ENCODE measurements around the gene DCTN1. TPM values are rescaled to one million over a fixed set of nuclear protein-coding genes. Genes with fewer than 3 reads are reported as not detected.

The DCTN1 gene
- total and polyA plus RNA-seq, 2 donors (not counting 3 experiments of a cell fraction or from before 2014, with no cell fraction given): 130 to 170 TPM

GRCh38 chr2:74333175-74333574, 46.9 kb downstream of the DCTN1 start:
- Histone ChIP-seq H3K4me1 (ENCODE audit: control insufficient read depth, extremely low read depth, insufficient read depth, low read length) (no peaks in the 10 kb centered on the region), H3K79me2 (ENCODE audit: control insufficient read depth, insufficient read depth, low read length) (no peaks in the 10 kb centered on the region), H3K4me2 (ENCODE audit: insufficient read depth, low read length) (no peak overlapping the region), H3K27me3 (ENCODE audit: control insufficient read depth in 2 of 2, insufficient read depth in 2 of 2, low read length in 2 of 2) (peaks cover 0 to 3% of the 10 kb centered on the region in 2 experiments), H2AFZ (ENCODE audit: low read depth, low read length) (no peak overlapping the region), H3K9me3 (replicated peaks; ENCODE audit: control insufficient read depth, insufficient read depth, low read length) (no peaks in the 10 kb centered on the region), H3K9ac (replicated peaks; ENCODE audit: extremely low read depth, insufficient read depth, low read length) (no peak overlapping the region), H4K20me1 (replicated peaks; ENCODE audit: control insufficient read depth, extremely low read depth, insufficient read depth, low read length) (no peaks in the 10 kb centered on the region), H3K4me3 (replicated peaks in 1 of 3; ENCODE audit: insufficient read depth in 1 of 3, low read depth in 1 of 3, low read length in 3 of 3) (no peak overlapping the region), H3K27ac (ENCODE audit: insufficient read depth, low read depth, low read length) (no peak overlapping the region), H3K36me3 (ENCODE audit: control insufficient read depth in 2 of 2, extremely low read depth in 1 of 2, insufficient read depth in 2 of 2, low read length in 2 of 2) (no peaks in the 10 kb centered on the region), H3K9me1 (replicated peaks; ENCODE audit: control insufficient read depth, extremely low read depth, insufficient read depth, low read length) (no peaks in the 10 kb centered on the region)
- POLR2A ChIA-PET: no interaction called here
- dilution Hi-C loops (cut with MboI; ENCODE audit: extremely low pct_ligation_motif_present, low sequenced_read_pairs) (no loop called here), intact Hi-C loops (cut with micrococcal nuclease) (loop anchor here (5.0 kb wide), 1 partner anchor 199 kb away; no protein-coding TSS in a partner anchor)
- BruUV-seq (replicated peaks): no TSS peak
- DNase-seq (ENCODE audit: low read depth, low spot score) (peak; percentile 51), FAIRE-seq (no peak)
- TF ChIP-seq MYC (IDR thresholded peaks at IDR 0.05; ENCODE audit: low read depth, low read length) (no peak), CTCF (IDR thresholded peaks at IDR 0.05; ENCODE audit: extremely low read depth in 1 of 2, insufficient read depth in 1 of 2, low read depth in 1 of 2, low read length in 2 of 2) (peak; percentile 36 to 49)
- TF ChIP-seq, protein P1, sequence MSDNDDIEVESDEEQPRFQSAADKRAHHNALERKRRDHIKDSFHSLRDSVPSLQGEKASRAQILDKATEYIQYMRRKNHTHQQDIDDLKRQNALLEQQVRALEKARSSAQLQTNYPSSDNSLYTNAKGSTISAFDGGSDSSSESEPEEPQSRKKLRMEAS (IDR thresholded peaks at IDR 0.05; ENCODE audit: insufficient read depth, insufficient read length): no peak
- CTCF ChIA-PET: interaction anchor here (0.7 to 5.4 kb wide), 16 partner anchors 10 to 653 kb away, joined by 3 to 110 read pairs (median 5); partner anchors contain the start of gene SLC4A5

GRCh38 chr2:74332550-74333174, 47.4 kb downstream of the DCTN1 start:
- Histone ChIP-seq H3K9ac (replicated peaks; ENCODE audit: extremely low read depth, insufficient read depth, low read length) (no peak overlapping the region), H3K9me1 (replicated peaks; ENCODE audit: control insufficient read depth, extremely low read depth, insufficient read depth, low read length) (no peaks in the 10 kb centered on the region), H4K20me1 (replicated peaks; ENCODE audit: control insufficient read depth, extremely low read depth, insufficient read depth, low read length) (no peaks in the 10 kb centered on the region), H3K9me3 (replicated peaks; ENCODE audit: control insufficient read depth, insufficient read depth, low read length) (no peaks in the 10 kb centered on the region), H2AFZ (ENCODE audit: low read depth, low read length) (no peak overlapping the region), H3K4me3 (replicated peaks in 1 of 3; ENCODE audit: insufficient read depth in 1 of 3, low read depth in 1 of 3, low read length in 3 of 3) (no peak overlapping the region), H3K36me3 (ENCODE audit: control insufficient read depth in 2 of 2, extremely low read depth in 1 of 2, insufficient read depth in 2 of 2, low read length in 2 of 2) (no peaks in the 10 kb centered on the region), H3K27me3 (ENCODE audit: control insufficient read depth in 2 of 2, insufficient read depth in 2 of 2, low read length in 2 of 2) (peaks cover 0 to 5% of the 10 kb centered on the region in 2 experiments), H3K4me1 (ENCODE audit: control insufficient read depth, extremely low read depth, insufficient read depth, low read length) (no peaks in the 10 kb centered on the region), H3K27ac (ENCODE audit: insufficient read depth, low read depth, low read length) (no peak overlapping the region), H3K4me2 (ENCODE audit: insufficient read depth, low read length) (no peak overlapping the region), H3K79me2 (ENCODE audit: control insufficient read depth, insufficient read depth, low read length) (no peaks in the 10 kb centered on the region)
- FAIRE-seq: no peak
- intact Hi-C loops (cut with micrococcal nuclease) (loop anchor here (5.0 kb wide), 1 partner anchor 200 kb away; no protein-coding TSS in a partner anchor), dilution Hi-C loops (cut with MboI; ENCODE audit: extremely low pct_ligation_motif_present, low sequenced_read_pairs) (no loop called here)
- ChIA-PET POLR2A (no interaction called here), CTCF (interaction anchor here (0.7 to 5.4 kb wide), 16 partner anchors 9 to 652 kb away, joined by 3 to 110 read pairs (median 5); partner anchors contain the start of gene SLC4A5)
- no peak for DNase-seq (ENCODE audit: low read depth, low spot score)
- TF ChIP-seq EZH2 (IDR thresholded peaks at IDR 0.05; ENCODE audit: borderline replicate concordance, low read depth, low read length, severe bottlenecking): no peak
- no peak for TF ChIP-seq POLR2A (IDR thresholded peaks at IDR 0.05; ENCODE audit: low read depth, low read length)
- TF ChIP-seq GATA2 (IDR thresholded peaks at IDR 0.05; ENCODE audit: insufficient read depth, insufficient read length, low read depth, low read length): no peak
- no peak for TF ChIP-seq FOS (IDR thresholded peaks at IDR 0.05; ENCODE audit: borderline replicate concordance, insufficient read depth, low read length)
- TF ChIP-seq CTCF (IDR thresholded peaks at IDR 0.05; ENCODE audit: extremely low read depth in 1 of 2, insufficient read depth in 1 of 2, low read depth in 1 of 2, low read length in 2 of 2): no peak
- TF ChIP-seq JUN (IDR thresholded peaks at IDR 0.05; ENCODE audit: borderline replicate concordance, insufficient read depth, insufficient read length, low read depth): no peak
- TF ChIP-seq, protein P1 (IDR thresholded peaks at IDR 0.05; ENCODE audit: insufficient read depth, insufficient read length): no peak
- TF ChIP-seq MYC (IDR thresholded peaks at IDR 0.05; ENCODE audit: low read depth, low read length): no peak
- TF ChIP-seq POLR2AphosphoS5 (IDR thresholded peaks at IDR 0.05; ENCODE audit: insufficient read depth, low read depth, low read length): no peak
- no TSS peak for BruUV-seq (replicated peaks)
